HepG2 (cell line): ENCODE measurements around the gene FAM118B. TPM values are rescaled to one million over a fixed set of nuclear protein-coding genes. Genes with fewer than 3 reads are reported as not detected.

Source experiments
- ATAC-seq: fragments of 200-7000 bp; cut with Tn5 transposase; 3 replicates; pipeline ENCODE4 v1.9.1; 2020; ENCODE audit warnings: mild to moderate bottlenecking, moderate library complexity
- BruUV-seq: library from RNA; stranded (reverse); fragments of 400-500 nt; replicated peaks from 2 replicates; lab custom pipeline; 2021; lab: Mats Ljungman, UMichigan
- CTCF ChIA-PET: fragments of 300-600 bp; formaldehyde crosslinking; extraction: SDS; loops from one replicate; lab custom pipeline; 2021; ENCODE audit warnings: low total read pairs, inconsistent platforms, low intra/inter-chr PET ratio; lab: Yijun Ruan, JAX
- POLR2A ChIA-PET: fragments of 350-600 bp; sonication (Branson Sonifier 250); formaldehyde crosslinking; loops from one replicate; lab custom pipeline; 2020; ENCODE audit warnings: antibody characterized with exemption, inconsistent platforms; lab: Yijun Ruan, JAX
- DNase-seq: peaks from one replicate; pipeline ENCODE4 v3.0.0-alpha.2; 2015; ENCODE audit warnings: low spot score
- FAIRE-seq: peaks from 3 replicates; lab custom pipeline; 2011; peaks lifted over from hg19 to GRCh38; lab: Jason Lieb, UNC
- H2AFZ ChIP-seq: one replicate; pipeline ENCODE4 v1.6.1; 2011; ENCODE audit warnings: low read length, inconsistent platforms
- H3K27ac ChIP-seq: fragments of 300-600 bp; 3 replicates; pipeline ENCODE4 v1.8.0; 2011; ENCODE audit warnings: mixed run types, mild to moderate bottlenecking, mixed read lengths, low read length, inconsistent platforms; ENCODE audit not compliant: insufficient read depth; ENCODE audit errors: extremely low read length
- H3K27me3 ChIP-seq, 2 experiments: fragments of 200-600 bp in 1 of 2; 2 replicates in 1 of 2; 3 replicates in 1 of 2; pipeline versions ENCODE4 v1.6.0 to v1.8.0; 2011; ENCODE audit warnings: low read length in 2 of 2, mild to moderate bottlenecking in 2 of 2, moderate library complexity in 2 of 2, inconsistent platforms in 1 of 2; ENCODE audit not compliant: insufficient read depth in 2 of 2, control insufficient read depth in 1 of 2
- H3K36me3 ChIP-seq, 2 experiments: fragments of 200-600 bp in 1 of 2; replicated peaks in 1 of 2; 2 replicates in 1 of 2; 3 replicates in 1 of 2; pipeline versions ENCODE4 v1.5.1 to v1.8.0; 2011; ENCODE audit warnings: low read length in 2 of 2, inconsistent platforms in 1 of 2; ENCODE audit not compliant: insufficient read depth in 2 of 2, control insufficient read depth in 1 of 2
- H3K4me1 ChIP-seq: 2 replicates; pipeline ENCODE4 v1.5.1; 2012; ENCODE audit warnings: low read length, inconsistent platforms; ENCODE audit not compliant: insufficient read depth
- H3K4me2 ChIP-seq: 2 replicates; pipeline ENCODE4 v1.6.0; 2011; ENCODE audit warnings: low read depth, low read length, inconsistent platforms
- H3K4me3 ChIP-seq, 3 experiments: fragments of 200-600 bp in 1 of 3; sonication (generic), shearing (Covaris generic) in 1 of 3; replicated peaks in 1 of 3; 2 replicates each; pipeline ENCODE4 v1.5.1; 2011 to 2016; ENCODE audit warnings: low read length in 3 of 3, inconsistent platforms in 2 of 3, low read depth in 2 of 3, mild to moderate bottlenecking in 2 of 3, control low read depth in 1 of 3, mixed read lengths in 1 of 3; ENCODE audit not compliant: insufficient read depth in 1 of 3
- H3K79me2 ChIP-seq: one replicate; pipeline ENCODE4 v1.6.1; 2011; ENCODE audit warnings: low read length, inconsistent platforms; ENCODE audit not compliant: insufficient read depth
- H3K9ac ChIP-seq: 2 replicates; pipeline ENCODE4 v1.6.0; 2011; ENCODE audit warnings: mild to moderate bottlenecking, low read depth, low read length, inconsistent platforms; ENCODE audit not compliant: insufficient read depth
- H3K9me3 ChIP-seq: 2 replicates; pipeline ENCODE4 v1.5.1; 2012; ENCODE audit warnings: mild to moderate bottlenecking, low read length
- H4K20me1 ChIP-seq: 2 replicates; pipeline ENCODE4 v1.6.0; 2011; ENCODE audit warnings: inconsistent platforms, mild to moderate bottlenecking, low read length, moderate library complexity; ENCODE audit not compliant: insufficient read depth
- EED ChIP-seq: sonication (generic); formaldehyde crosslinking; IDR thresholded peaks from 2 replicates; pipeline ENCODE4 v1.5.0; 2020; ENCODE audit warnings: mild to moderate bottlenecking, missing genetic modification reagents
- GLI4 ChIP-seq: sonication (generic); formaldehyde crosslinking; IDR thresholded peaks from 2 replicates; pipeline ENCODE4 v1.5.1; 2020; ENCODE audit warnings: missing genetic modification reagents, mild to moderate bottlenecking, moderate library complexity, borderline replicate concordance
- NAIF1 ChIP-seq: sonication (generic); formaldehyde crosslinking; IDR thresholded peaks from 2 replicates; pipeline ENCODE4 v1.5.0; 2020; ENCODE audit warnings: mild to moderate bottlenecking, missing genetic modification reagents, borderline replicate concordance
- RBFOX2 ChIP-seq: fragments of 200-400 bp; formaldehyde crosslinking; IDR thresholded peaks from 2 replicates; pipeline ENCODE4 v1.6.1; 2017; ENCODE audit warnings: low read depth, mild to moderate bottlenecking, low read length
- REL ChIP-seq: sonication (generic); formaldehyde crosslinking; conservative IDR thresholded peaks from 2 replicates; pipeline ENCODE4 v1.8.0; 2022; ENCODE audit warnings: mild to moderate bottlenecking, missing genetic modification reagents, moderate library complexity
- ZBTB39 ChIP-seq: sonication (generic); formaldehyde crosslinking; IDR thresholded peaks from 2 replicates; pipeline ENCODE4 v1.5.0; 2020; ENCODE audit warnings: missing genetic modification reagents
- ZNF18 ChIP-seq: sonication (generic); formaldehyde crosslinking; IDR thresholded peaks from 2 replicates; pipeline ENCODE4 v1.8.0; 2022; ENCODE audit warnings: mild to moderate bottlenecking, missing genetic modification reagents; ENCODE audit not compliant: insufficient replicate concordance
- ZNF44 ChIP-seq: sonication (generic); formaldehyde crosslinking; IDR thresholded peaks from 2 replicates; pipeline ENCODE4 v1.5.1; 2020; ENCODE audit warnings: mild to moderate bottlenecking, missing genetic modification reagents
- ZNF703 ChIP-seq: sonication (generic); formaldehyde crosslinking; IDR thresholded peaks from 2 replicates; pipeline ENCODE4 v1.5.1; 2020; ENCODE audit warnings: missing genetic modification reagents, mild to moderate bottlenecking, moderate library complexity, borderline replicate concordance
- ZNF883 ChIP-seq: sonication (generic); formaldehyde crosslinking; IDR thresholded peaks from 2 replicates; pipeline ENCODE4 v1.5.1; 2020; ENCODE audit warnings: mild to moderate bottlenecking, missing genetic modification reagents; ENCODE audit errors: not compliant biosample characterization
- WGBS: methylation state at CpG from one replicate; pipeline ENCODE4 v1.1.6; 2017; ENCODE audit warnings: low lambda C conversion rate; 5-methylcytosine and 5-hydroxymethylcytosine counted together
- in situ Hi-C: cut with HindIII; loops from 2 replicates; pipeline ENCODE4 v1.10.0; 2017; ENCODE audit warnings: low pct_unique_long_range_greater_than_20kb; ENCODE audit not compliant: extremely low pct_ligation_motif_present
- intact Hi-C: fragments of 100-400 bp; cut with micrococcal nuclease; formaldehyde crosslinking; loops from one replicate; pipeline ENCODE4 v1.10.0; 2022; ENCODE audit not compliant: unreplicated experiment
- polyA plus RNA-seq, 8 experiments: library from polyadenylated mRNA; depleted of rRNA in 3 of 8; stranded (reverse) in 7 of 8; unstranded in 1 of 8; fragments of >200 nt; fragmentation: Illumina TruSeq in 4 of 8; extraction: Trizol in 4 of 8; gene quantifications; 2 replicates each; pipeline versions ENCODE4 v1.2.1 to v1.2.3, GENCODE V29; 2011 to 2016; ENCODE audit warnings: low read depth in 4 of 8, missing spikeins in 1 of 8, mixed read lengths in 1 of 8; ENCODE audit not compliant: insufficient read depth in 1 of 8
- total RNA-seq, 5 experiments: library from RNA; depleted of rRNA; stranded (reverse); fragments of >200 nt; fragmentation: Illumina TruSeq; extraction: Trizol; gene quantifications; 2 replicates each; pipeline ENCODE4 v1.2.3, GENCODE V29; 2016; ENCODE audit warnings: low read depth in 1 of 5

FAM118B gene
- total and polyA plus RNA-seq, 2 of the 13 experiments (the other 11 are each of a cell fraction or from before 2014, with no cell fraction given) = 10.2 to 25.7 TPM

GRCh38 chr11:126207896-126208295 is 3.7 kb upstream of the FAM118B start:
- intact Hi-C loops = no loop called here
- peaks cover 0 to 2% of the 10 kb centered on the region in 2 experiments; a peak in 1 of 5 replicates for H3K27me3 ChIP-seq
- ATAC-seq = no peak
- ChIA-PET CTCF (no interaction called here), POLR2A (no interaction called here)
- no peaks in the 10 kb centered on the region for H4K20me1 ChIP-seq
- TF ChIP-seq RBFOX2 (0 out of 2 replicates have a peak, but pooled peaks have one; percentile 20), ZNF883 (no peak)
- no peak overlapping the region for H3K4me2 ChIP-seq
- 98% methylated on average over 2 of the region's 2 CpGs for WGBS
- H3K9me3 ChIP-seq = no peaks in the 10 kb centered on the region
- peaks cover 22 to 56% of the 10 kb centered on the region in 2 experiments for H3K36me3 ChIP-seq
- in situ Hi-C loops = loop anchor here (25.0 kb wide), 1 partner anchor 571 kb away; the partner anchor contains the start of gene CHEK1
- no peak overlapping the region for H3K9ac ChIP-seq
- H3K4me3 ChIP-seq = no peak overlapping the region
- FAIRE-seq = no peak
- H3K79me2 ChIP-seq = peaks cover 33% of the 10 kb centered on the region
- no peak overlapping the region for H2AFZ ChIP-seq
- no TSS peak for BruUV-seq
- H3K4me1 ChIP-seq = peaks cover 34% of the 10 kb centered on the region
- no peak for DNase-seq
- H3K27ac ChIP-seq = no peak overlapping the region

GRCh38 chr11:126210871-126211235 is 729 bp upstream of the FAM118B start:
- Histone ChIP-seq H4K20me1 (no peaks in the 10 kb centered on the region), H2AFZ (no peak overlapping the region), H3K79me2 (peaks cover 48% of the 10 kb centered on the region), H3K4me1 (peaks cover 44% of the 10 kb centered on the region), H3K27me3 (peaks cover 0 to 2% of the 10 kb centered on the region in 2 experiments; a peak in 1 of 5 replicates), H3K4me3 (peak overlapping the region; percentile 76 to 97 (median 90)), H3K9ac (peak overlapping the region; percentile 83), H3K4me2 (peak overlapping the region; percentile 94), H3K27ac (peak overlapping the region; percentile 82), H3K9me3 (no peaks in the 10 kb centered on the region), H3K36me3 (peaks cover 6 to 27% of the 10 kb centered on the region in 2 experiments)
- ATAC-seq (peak; percentile 8), FAIRE-seq (no peak), DNase-seq (no peak)
- BruUV-seq = TSS peak; percentile 52
- WGBS = 1% methylated on average over 20 of the region's 20 CpGs
- ChIA-PET POLR2A (interaction anchor here (0.7 to 2.1 kb wide), 4 partner anchors 10 to 149 kb away, joined by 3 to 8 read pairs (median 4); partner anchors contain the start of genes CDON, FOXRED1 and SRPRA), CTCF (no interaction called here)
- intact Hi-C loops (loop anchor here (2.0 kb wide), 1 partner anchor 58 kb away; the partner anchor contains the start of genes FOXRED1 and SRPRA), in situ Hi-C loops (loop anchor here (25.0 kb wide), 1 partner anchor 574 kb away; the partner anchor contains the start of gene CHEK1)
- TF ChIP-seq GLI4 = 0 out of 2 replicates have a peak, but pooled peaks have one; percentile 14
- TF ChIP-seq ZNF44 (CRISPR knock-in tag) = no peak
- TF ChIP-seq NAIF1 (CRISPR knock-in tag) = 0 out of 2 replicates have a peak, but pooled peaks have one; percentile 15
- no peak for TF ChIP-seq ZNF703
- TF ChIP-seq EED (CRISPR knock-in tag) = 0 out of 2 replicates have a peak, but pooled peaks have one; percentile 10
- TF ChIP-seq ZNF18 (CRISPR knock-in tag) = peak; percentile 47
- 0 out of 2 replicates have a peak, but pooled peaks have one; percentile 23 for TF ChIP-seq ZBTB39 (CRISPR knock-in tag)
- TF ChIP-seq REL (CRISPR knock-in tag) = 0 out of 2 replicates have a peak, but pooled peaks have one; percentile 20
